NCI-H2227 (cell line): ENCODE data around the gene TINAGL1.

Source experiments
- DNase-seq: peaks from one replicate; lab custom pipeline; 2025; ENCODE audit not compliant: unreplicated experiment; lab: John Stamatoyannopoulos, UW

The TINAGL1 gene

DNA sequence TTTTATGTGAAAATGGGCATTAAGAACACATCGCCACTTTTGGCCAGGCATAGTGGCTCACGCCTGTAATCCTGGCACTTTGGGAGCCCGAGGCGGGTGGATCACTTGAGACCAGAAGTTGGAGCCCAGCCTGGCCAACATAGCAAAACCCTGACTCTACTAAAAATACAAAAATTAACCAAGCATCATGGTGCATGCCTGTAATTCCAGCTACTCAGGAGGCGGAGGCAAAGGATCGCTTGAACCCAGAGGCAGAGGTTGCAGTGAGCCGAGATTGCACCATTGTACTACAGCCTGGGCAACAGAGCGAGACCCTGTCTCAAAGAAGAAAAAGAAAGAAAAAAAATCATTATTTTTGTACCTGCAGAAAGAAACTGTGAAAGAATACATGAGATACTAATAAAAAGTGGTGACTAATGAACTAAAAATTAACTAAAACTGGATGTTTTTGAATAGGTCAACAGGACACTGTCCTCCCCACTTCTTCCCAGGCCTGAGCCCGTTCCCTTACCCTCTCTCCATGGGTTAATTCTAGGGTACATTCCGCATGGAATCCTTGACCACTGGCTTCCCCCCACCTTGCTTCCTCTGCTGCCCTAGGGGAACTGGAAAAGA lies 8.3 kb upstream of the TINAGL1 start:
- no peak for DNase-seq

DNA sequence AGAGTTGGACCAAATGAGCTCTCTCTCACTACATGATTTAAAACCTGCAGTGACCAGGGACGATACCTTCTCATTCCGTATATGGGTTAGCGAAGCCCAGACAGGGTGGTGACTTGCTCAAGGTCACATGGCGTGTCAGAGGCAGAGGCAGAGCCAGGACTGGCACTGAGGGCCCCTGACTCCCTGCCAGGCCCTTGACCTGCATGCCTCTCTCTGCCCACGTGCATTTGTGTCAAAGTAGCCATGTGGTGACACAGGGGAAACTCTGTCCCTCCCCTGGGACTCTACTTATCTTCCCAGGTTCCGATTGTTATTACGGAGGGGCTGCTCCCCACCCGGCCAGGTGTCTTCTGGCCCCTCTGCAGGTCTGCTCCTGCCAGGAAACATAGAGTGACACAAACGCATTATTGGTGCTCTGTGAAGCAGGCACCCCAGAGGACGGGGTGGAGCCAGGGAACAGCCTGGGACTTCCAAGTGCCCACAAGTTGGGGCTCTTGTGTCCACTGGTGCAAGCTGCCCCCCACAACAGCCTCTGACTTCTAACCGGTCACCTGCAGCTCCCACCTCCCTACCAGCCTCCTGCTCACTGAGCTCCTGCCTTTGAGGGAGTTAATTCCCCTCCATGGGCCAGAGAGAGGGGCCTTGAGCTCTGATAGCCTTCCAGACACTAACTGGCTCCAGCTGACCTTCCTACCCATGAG lies 7.3 kb upstream of the TINAGL1 start:
- DNase-seq, result no peak

DNA sequence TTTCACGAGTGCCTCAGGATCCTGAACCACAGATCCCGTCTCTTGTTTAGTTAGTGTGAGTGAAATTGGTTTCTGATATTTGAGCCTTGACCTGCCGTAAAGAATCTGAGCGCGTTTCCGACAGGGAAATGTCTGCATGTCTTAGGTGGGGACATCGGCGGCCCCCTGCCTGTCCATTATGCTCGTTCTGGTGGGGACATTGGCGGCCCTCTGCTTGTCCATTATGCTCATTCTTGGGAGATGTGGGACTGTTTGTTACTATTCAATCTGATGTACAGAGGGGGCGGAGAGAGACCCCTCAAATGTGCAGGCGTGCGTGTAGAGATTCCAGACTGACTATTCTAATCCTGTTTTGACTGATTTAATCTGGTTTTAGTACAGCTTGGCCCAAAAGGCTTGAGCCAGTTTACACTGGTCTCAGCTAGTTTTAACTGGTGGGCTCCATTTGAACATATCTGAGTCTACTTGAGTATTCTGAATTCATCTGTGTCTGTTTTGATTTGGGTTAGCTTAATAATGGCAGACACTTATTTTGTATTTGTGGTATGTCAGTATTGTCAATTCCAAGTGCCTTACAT lies 6.6 kb upstream of the TINAGL1 start:
- DNase-seq, result no peak

DNA sequence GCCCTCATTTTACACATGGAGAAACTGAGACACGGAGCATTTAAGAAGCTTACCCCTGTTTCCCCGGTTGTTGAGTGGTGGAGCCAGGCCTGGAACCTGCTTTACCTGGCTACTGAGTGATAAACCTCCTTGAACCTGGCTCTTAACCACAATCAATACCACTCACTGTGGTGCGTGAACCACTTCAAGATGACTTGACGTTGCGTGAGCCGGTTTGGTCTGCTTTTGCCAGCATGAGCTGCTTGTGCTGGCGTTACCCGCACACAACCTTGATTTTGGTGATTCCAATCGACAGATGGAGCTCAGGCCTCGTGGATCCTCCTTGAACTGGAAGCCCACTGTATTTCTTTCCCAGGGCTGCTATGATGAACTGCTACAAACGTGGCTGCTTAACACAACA lies 6.1 kb upstream of the TINAGL1 start:
- no peak for DNase-seq

DNA sequence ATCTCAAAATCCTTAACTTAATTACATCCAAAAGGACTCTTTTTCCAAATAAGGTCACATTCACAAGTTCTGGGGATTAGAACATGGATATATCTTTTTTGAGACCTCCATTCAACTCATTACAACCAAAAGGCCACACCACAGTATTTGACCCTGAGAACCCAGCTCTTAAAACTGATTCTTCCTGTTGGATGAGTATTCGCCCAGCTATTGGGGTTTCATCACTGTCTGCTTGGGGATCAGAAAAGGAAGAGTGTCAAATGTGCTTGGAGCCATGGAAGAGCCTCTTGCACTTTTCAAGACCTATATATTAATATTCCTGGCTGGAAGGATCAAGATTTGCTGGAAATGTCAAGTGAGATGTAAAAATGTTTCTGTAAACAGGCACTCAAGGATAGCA lies 5.4 kb upstream of the TINAGL1 start:
- no peak for DNase-seq

DNA sequence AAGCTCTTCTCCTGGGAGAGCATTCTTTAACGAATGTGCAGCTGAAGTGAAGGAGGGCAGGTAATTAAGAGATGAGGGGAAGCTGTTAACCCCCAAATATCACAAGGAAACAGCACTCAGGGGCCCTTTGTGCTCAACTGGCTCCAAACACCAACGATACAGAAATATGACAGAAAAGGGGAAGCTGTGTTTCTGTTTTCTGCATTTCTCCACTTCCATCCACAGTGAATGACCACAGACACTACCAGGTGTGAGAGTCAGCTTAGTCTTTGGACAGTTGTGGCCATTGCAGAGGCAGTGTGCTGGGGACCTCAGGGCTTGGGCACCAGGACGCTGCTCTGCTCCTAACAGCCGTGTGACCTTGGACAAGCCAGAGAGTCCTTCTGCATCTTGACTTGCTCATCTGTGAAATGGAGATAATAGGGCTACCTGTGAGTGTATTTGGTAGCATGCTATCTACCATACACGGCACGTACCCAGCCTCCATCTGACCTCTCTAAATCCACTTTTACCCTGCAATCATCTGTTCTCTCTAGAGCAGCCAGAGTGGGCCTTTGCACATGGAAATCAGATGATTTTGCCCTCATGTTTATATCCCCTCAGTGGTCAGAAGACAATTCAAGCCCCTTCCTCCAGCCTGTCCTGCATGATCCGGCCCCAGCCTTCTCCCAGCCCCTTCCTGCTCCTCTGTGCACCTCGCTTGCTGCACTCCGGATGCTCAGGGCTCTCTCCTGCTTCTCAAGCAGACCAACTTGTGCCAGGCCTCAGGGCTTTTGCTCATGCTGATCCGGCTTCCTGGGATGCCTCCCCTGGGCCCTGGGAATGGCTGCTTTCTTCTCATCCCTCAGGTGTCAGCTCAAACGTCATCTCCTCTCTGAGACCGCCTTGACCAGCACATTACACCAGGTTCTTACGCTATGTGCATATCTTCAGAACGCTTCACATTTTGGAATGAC lies 4.7 kb upstream of the TINAGL1 start:
- DNase-seq, result no peak

DNA sequence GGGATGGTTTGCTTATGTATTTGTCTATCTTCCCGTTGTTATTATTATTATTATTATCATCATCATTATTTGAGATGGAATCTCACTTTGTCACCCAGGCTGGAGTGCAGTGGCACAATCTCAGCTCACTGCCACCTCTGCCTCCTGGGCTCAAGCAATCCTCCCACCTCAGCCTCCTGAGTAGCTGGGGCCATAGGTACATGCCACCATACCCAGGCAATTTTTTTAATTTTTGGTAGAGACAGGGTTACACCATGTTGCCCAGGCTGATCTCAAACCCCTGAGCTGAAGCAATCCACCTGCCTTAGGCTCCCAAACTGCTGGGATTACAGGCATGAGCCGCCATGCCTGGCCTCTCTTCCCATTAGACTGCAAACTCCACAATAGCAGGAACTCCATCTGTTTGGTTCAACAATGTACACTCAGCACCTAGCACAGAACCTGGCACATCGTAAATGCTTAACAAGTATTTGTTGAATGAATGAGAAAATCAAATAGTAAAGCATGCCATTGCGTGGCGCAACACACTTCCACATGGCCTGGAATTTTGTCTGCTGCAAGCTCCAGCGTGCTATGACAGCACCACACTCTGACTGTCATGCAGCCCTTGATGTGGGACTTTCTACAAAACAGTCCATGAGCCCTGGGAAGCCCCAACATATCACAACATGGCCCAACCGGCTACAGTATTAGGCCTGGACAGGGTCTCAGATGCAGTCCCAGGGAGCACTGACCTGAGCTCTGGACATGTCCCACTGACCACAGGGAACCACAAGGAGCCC lies 3.8 kb upstream of the TINAGL1 start:
- no peak for DNase-seq

DNA sequence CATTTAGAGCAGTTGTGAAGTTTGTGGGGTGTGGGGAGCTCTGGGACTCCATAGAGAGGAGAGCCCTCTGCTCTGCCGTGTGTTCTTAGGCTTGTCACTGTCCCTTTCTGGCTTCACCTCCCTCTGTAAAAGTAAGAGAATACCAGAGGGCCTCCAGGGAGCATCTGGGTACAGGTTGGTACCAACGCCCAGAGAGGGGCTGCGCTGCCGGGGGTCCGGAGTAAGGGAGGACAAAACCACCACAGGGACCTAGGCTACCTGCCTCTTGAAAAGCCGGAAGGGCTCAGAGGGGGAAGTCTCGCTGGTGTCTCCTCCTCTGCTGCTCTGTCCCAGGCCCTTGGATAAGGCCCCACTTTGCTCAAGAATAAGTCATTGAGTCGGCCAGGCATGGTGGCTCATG lies 3.1 kb upstream of the TINAGL1 start:
- DNase-seq, result no peak

DNA sequence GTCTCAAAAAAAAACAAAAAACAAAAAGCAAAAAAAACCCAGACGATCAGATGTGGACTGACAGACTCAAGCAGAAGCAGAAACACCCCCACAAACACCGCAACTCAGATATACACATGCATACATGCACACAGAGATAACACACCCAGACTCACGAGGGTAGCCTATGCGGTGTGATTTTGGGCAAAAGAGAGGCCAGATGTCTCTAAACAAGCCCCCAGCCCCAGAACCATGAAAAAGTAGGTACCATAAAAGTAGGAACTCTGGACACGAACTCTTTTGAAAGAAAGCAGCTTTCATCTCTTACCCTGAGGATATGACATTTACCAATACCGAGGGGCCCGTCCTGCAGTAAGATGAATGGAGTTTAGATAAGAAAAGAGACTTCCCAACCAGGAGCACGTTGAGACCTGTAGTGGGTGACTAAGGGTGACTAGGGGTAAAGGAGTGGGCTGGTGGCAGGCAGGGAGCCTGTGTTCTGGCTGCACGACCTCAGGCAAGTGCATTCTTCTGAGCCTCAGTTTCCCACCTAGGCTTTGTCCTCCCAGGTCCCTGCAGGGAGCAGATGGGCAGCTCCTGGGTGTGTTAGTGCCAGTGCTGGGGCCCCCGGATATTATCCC lies 1.5 kb upstream of the TINAGL1 start:
- DNase-seq, result no peak

DNA sequence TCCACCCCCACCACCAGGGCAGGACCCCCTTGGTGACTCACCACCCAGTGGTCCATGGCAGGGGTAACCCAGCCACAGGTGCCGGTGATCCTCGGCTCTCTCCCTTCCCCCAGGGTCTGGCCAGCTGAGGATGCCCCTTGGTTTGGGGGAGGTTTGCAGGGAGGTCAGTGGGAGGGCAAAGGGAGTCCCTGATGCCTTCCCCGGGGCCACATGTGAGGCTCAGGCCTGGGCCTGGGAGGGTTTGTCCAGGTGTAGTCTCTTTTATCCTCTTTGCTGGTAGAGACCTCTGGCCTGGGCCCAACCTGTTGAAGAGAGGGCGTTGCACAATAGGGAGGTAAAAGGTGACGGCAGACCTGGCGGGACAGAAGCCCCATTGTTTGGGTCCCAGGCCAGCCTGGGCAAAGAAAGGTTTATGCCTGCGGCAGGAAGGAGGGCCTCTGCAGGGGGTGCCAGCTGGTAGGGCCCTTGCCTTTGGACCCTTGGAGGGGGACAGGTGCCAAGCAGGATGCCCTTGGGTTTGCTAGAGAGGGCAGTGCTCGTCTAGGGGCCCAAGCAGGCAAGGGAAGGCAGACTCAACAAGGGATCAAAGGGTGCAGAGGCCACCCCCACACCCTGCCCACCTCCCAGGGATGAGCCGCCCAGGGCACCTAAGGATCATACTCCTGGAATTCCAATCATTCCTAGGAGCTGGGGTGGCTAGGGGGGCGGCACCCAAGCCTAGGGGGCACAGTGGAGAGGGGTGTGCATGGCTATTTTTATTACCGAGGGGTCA lies 760 bp upstream of the TINAGL1 start:
- no peak for DNase-seq

DNA sequence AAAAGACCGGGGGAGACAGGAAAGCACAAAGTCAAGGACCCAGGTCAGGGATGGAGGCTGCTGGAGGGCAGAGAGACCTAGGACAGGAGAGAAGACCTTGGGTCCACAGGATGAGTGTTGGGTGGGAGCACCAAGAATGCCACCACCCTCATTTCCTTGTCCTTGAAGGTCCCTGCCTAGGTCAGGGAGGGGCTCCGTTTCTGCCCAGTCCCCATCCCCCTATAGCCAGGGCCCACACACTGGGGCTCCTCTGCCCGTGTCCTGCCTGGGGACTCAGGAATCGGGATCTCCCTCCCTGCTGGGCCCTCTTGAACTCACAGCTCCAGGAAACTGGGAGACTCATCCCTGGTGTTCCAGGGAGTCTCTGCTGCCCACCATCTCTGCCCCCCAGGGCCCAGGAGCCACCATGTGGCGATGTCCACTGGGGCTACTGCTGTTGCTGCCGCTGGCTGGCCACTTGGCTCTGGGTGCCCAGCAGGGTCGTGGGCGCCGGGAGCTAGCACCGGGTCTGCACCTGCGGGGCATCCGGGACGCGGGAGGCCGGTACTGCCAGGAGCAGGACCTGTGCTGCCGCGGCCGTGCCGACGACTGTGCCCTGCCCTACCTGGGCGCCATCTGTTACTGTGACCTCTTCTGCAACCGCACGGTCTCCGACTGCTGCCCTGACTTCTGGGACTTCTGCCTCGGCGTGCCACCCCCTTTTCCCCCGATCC lies 584 bp downstream of the TINAGL1 start:
- DNase-seq, result no peak

DNA sequence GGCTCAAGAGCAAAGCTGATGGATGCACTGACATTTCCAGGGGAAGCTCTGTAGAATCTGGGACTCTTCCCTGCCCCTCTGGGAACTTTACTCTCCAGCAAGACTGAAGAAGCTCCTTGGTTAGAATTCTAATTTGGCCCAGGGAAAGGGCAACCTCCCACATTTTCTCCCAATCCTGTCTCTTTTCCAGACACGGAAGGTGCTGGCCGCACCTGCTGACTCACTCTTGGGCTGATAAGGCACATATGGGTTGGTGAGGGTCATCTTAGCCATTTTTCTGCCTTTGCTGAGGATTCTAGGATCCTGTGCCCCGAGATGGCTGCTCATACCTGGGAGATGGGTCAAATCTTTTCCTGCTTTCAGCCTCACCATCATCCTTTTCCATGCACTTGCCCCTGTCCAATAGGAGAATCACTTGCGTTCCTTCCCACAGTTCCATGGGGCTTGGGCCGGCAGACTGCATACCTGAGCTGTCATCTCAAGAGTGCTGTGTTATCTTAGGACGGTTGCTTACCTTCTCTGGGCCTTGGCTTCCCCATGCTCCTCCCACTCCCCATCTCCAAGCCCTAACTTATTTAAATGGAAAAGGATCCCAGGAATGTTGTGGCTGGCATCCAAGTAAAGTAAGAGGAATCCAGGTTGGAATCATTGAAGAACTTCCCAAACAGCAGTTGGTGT lies 1.3 kb downstream of the TINAGL1 start:
- no peak for DNase-seq

DNA sequence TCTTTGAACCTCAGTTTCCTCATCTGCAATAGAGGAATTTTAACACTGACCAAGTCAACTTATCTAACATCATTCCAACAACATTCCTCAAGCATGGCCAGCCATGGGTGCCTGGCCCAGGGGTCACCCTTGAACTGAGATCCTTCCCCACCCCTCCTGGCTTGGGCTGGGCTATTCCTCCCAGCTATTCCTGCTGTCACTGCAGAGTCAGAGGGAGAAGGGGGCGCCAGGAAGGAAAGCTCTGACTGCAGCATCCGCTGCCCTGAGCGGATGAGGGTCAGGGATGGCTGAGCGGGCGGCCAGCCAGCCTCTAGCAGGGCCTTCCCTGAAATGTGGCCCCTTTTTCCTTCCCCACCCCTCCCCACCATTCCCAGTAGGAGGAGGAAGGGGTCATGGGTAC lies 3.1 kb downstream of the TINAGL1 start:
- no peak for DNase-seq

DNA sequence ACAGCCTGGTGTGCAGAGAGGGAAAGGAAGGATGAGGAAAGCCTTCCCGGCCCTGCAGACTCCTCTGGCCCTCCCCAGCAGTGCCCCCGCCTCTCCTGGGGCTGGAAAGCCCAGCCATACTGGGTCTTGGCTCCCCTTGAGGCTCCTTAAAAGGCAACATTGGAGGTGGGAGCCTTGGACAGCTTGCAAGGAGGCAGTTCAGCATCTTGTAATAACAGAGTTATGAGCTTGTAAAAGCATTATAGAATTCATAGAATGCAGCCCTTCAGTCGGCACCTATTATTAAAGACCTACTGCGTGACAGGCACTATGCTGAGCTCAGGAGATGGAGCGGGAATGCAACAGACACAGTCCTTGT lies 4.2 kb downstream of the TINAGL1 start:
- DNase-seq, result peak; percentile 59

DNA sequence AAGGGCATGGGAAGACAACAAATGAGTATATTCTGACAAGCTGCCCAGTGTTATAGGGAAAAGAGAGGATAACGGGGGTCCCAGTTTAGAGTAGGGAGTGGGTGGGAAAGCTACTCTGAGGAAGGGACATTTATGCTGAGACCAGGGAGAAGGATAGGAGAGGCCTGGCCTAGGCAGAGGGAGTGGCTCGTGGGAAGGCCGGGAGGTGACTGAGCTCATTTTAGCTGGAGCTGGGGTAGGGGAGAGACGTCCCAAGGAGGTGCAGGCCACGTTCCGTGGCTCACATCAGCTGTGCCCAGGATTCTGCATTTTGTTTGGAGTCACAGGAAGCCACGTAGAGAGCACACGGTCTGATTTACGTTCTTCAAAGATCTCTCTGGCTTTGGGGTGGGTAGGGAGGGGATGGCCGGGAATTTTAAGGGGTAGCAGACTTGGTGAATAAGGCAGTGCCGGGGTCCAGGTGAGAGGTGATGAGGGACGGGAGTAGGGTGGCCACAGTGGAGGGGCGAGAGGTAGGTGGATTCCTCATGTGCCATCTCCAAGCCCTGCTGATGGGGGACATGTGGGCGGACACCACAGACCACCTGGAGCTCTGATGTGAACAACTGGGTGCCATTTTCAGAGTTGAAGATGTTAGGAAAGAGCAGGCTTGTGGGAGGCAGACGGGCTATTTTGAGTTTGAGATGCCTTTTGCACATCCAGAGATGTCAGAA lies 4.7 kb downstream of the TINAGL1 start:
- DNase-seq, result peak; percentile 45

DNA sequence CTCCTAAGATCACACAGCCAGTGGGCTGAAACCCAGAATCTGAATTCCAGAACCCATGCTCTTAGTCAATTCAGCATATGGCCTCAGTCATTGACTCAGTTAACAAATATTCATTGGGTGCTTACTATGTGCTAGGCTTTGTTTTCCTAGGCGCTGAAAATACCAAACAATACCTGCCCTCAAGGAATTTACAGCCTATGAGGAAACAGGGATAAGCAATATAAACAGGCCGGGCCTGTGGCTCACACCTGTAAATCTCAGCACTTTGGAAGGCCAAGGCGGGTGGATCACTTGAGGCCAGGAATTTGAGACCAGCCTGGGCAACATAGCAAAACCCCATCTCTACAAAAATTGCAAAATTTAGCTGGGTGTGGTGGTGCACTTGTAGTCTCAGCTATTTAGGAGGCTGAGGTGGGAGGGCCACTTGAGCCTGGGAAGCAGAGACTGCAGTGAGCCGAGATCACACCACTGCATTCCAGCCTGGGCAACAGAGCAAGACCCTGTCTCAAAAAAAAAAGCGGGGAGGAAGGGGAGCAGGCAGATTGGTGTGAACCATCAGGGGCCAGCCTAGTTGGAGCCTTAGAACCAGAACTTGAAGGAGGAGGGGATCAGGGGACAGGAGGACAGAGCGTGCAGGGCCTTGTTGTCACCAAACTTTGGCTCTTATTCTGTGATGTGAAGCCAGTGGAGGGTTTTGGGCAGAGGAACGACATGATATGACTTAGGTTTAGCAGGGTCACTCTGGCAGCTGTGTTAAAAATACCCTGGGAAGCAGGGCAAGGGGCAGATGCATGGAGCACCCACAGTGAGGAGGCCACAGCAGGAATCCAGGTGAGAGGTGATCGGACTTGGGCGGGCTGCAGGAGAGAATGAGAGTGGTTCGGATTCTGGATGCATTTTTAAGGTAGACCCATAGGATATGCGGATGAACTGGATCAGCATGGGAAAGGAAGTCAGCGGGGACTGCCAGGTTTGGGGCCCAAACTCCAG lies 5.8 kb downstream of the TINAGL1 start:
- no peak for DNase-seq
